DOHH2 (cell line): ENCODE data around the gene RAD51B.

Experiments used
- H3F3A ChIP-seq: fragments of 200-600 bp; sonication (generic), shearing (Covaris generic); 2 replicates; pipeline ENCODE4 v1.6.0; 2016; ENCODE audit warnings: antibody characterized with exemption, mild to moderate bottlenecking; ENCODE audit not compliant: control insufficient read depth, insufficient read depth
- H3K27ac ChIP-seq: fragments of 200-600 bp; sonication (generic); 2 replicates; pipeline ENCODE4 v1.5.1; 2014; ENCODE audit warnings: low read depth, mild to moderate bottlenecking, low read length, moderate library complexity
- H3K27me3 ChIP-seq: fragments of 200-600 bp; sonication (generic); 2 replicates; pipeline ENCODE4 v1.6.1; 2014; ENCODE audit warnings: mild to moderate bottlenecking, low read length, mixed read lengths; ENCODE audit not compliant: control insufficient read depth
- H3K36me3 ChIP-seq: fragments of 200-600 bp; sonication (generic); 2 replicates; pipeline ENCODE4 v1.6.1; 2014; ENCODE audit warnings: mild to moderate bottlenecking, low read length, moderate library complexity, mixed read lengths; ENCODE audit not compliant: control insufficient read depth
- H3K4me1 ChIP-seq: fragments of 200-600 bp; sonication (generic); 2 replicates; pipeline ENCODE4 v1.6.1; 2014; ENCODE audit warnings: mild to moderate bottlenecking, low read length, mixed read lengths; ENCODE audit not compliant: control insufficient read depth
- H3K4me2 ChIP-seq: fragments of 200-600 bp; sonication (generic); 2 replicates; pipeline ENCODE4 v1.6.0; 2014; ENCODE audit warnings: mild to moderate bottlenecking, low read length, moderate library complexity
- H3K4me3 ChIP-seq: fragments of 200-600 bp; sonication (generic); 2 replicates; pipeline ENCODE4 v1.5.1; 2014; ENCODE audit warnings: mild to moderate bottlenecking, low read length, mixed read lengths
- H3K79me2 ChIP-seq: fragments of 200-600 bp; sonication (generic); 2 replicates; pipeline ENCODE4 v1.6.1; 2014; ENCODE audit warnings: mild to moderate bottlenecking, low read length, mixed read lengths; ENCODE audit not compliant: control insufficient read depth
- H3K9me2 ChIP-seq: fragments of 200-600 bp; sonication (generic); replicated peaks from 2 replicates; pipeline ENCODE4 v1.6.1; 2014; ENCODE audit warnings: mild to moderate bottlenecking, low read length, mixed read lengths; ENCODE audit not compliant: control insufficient read depth
- H3K9me3 ChIP-seq: fragments of 200-600 bp; sonication (generic); 2 replicates; pipeline ENCODE4 v1.6.1; 2014; ENCODE audit warnings: antibody characterized with exemption, low read length, mixed read lengths; ENCODE audit not compliant: control insufficient read depth, insufficient read depth
- H4K20me1 ChIP-seq: fragments of 200-600 bp; sonication (generic); 2 replicates; pipeline ENCODE4 v1.6.0; 2014; ENCODE audit warnings: low read depth, mild to moderate bottlenecking, antibody characterized with exemption, low read length, moderate library complexity; ENCODE audit not compliant: control insufficient read depth, insufficient read depth
- CTCF ChIP-seq: fragments of 200-600 bp; sonication (generic); IDR thresholded peaks from one replicate; pipeline ENCODE4 v1.5.1; 2014; ENCODE audit warnings: antibody characterized with exemption, mild to moderate bottlenecking, low read depth, low read length; ENCODE audit not compliant: poor library complexity, severe bottlenecking
- EZH2phosphoT487 ChIP-seq: fragments of 200-600 bp; sonication (generic); IDR thresholded peaks from 2 replicates; pipeline ENCODE4 v1.6.1; 2017; ENCODE audit warnings: borderline replicate concordance, mild to moderate bottlenecking, antibody characterized with exemption, low read length, moderate library complexity, mixed read lengths

Gene RAD51B

GRCh38 chr14:68391311-68392014 lies 571.9 kb downstream of the RAD51B start:
- H3K4me3 ChIP-seq = no peak overlapping the region
- no peaks in the 10 kb centered on the region for H3K27me3 ChIP-seq
- H3K36me3 ChIP-seq = no peaks in the 10 kb centered on the region
- no peaks in the 10 kb centered on the region for H3K9me2 ChIP-seq
- H3K79me2 ChIP-seq = no peaks in the 10 kb centered on the region
- H3K4me1 ChIP-seq = peaks cover 28% of the 10 kb centered on the region
- H3K27ac ChIP-seq = no peak overlapping the region
- TF ChIP-seq EZH2phosphoT487 (no peak), CTCF (no peak)
- H3K4me2 ChIP-seq = no peak overlapping the region
- no peaks in the 10 kb centered on the region for H3F3A ChIP-seq
- H3K9me3 ChIP-seq = no peaks in the 10 kb centered on the region
- no peaks in the 10 kb centered on the region for H4K20me1 ChIP-seq

DNA sequence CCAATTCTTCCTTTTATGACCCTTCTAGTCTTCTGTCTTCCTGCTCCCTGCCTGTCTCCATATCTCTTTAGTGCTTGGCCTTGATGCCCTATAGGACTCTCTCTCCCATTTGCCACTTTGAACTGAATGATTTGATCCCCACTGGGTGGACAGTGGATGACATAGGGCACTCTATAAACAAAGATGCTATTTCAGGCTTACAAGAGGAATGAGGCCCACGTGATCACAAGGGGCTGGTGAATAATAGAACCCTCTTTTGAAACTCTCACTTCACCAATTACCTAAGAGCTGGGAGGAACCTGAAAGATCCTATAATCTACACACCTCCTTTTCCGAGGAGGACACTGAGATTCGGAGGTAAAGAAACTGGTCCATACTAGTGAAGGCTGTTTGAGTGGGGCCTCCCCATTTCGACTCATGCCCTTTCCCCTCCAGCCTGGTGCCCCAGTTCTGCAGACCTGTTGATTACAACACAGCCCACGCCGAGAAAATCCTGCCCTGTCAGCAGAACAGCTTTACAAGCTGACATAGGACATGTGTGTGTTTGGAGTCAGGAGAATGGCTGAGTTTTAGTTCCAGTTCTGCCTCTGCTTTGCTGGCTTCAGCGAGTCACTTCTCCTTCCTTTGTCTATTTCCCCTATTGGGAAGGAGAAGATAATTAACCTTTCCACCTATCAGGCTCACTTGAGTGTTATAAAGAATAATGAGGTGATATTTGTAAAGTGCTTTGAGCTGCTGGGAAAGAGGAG lies 573.0 kb downstream of the RAD51B start:
- Histone ChIP-seq H3K27ac (no peak overlapping the region), H3K4me1 (peaks cover 24% of the 10 kb centered on the region), H3K4me3 (no peak overlapping the region), H3K36me3 (no peaks in the 10 kb centered on the region), H4K20me1 (no peaks in the 10 kb centered on the region), H3K4me2 (no peak overlapping the region), H3F3A (no peaks in the 10 kb centered on the region), H3K79me2 (no peaks in the 10 kb centered on the region), H3K27me3 (no peaks in the 10 kb centered on the region), H3K9me3 (no peaks in the 10 kb centered on the region), H3K9me2 (no peaks in the 10 kb centered on the region)
- TF ChIP-seq CTCF (no peak), EZH2phosphoT487 (no peak)

DNA sequence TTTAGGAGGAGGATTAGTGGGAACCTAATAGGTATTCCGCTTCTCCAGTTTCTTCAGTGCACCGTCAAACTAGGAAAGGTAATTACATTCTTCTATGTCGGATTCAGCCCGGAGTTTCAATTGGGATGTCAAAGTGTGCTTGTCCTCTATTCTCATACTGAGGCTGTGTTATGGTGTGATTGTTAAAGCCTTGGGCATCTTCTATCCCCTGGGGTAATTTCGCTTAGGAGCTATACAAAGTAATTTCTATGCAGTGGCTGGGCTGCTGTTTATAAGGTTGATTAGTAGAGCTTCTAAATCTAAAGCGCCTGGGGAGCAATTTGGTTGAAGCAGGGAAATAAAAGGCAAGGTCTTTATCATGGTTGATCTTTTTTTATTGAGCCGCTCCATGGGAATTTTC lies 573.7 kb downstream of the RAD51B start:
- Histone ChIP-seq H3K36me3 (no peaks in the 10 kb centered on the region), H3K9me2 (no peaks in the 10 kb centered on the region), H3K79me2 (no peaks in the 10 kb centered on the region), H3F3A (no peaks in the 10 kb centered on the region), H3K4me2 (no peak overlapping the region), H3K4me1 (peaks cover 28% of the 10 kb centered on the region), H3K9me3 (no peaks in the 10 kb centered on the region), H4K20me1 (no peaks in the 10 kb centered on the region), H3K27me3 (no peaks in the 10 kb centered on the region), H3K4me3 (no peak overlapping the region), H3K27ac (no peak overlapping the region)
- no peak for TF ChIP-seq CTCF
- no peak for TF ChIP-seq EZH2phosphoT487
